Chondrocyte (in vitro differentiated cells): ENCODE results near the gene TRIM29. TPM values are rescaled to one million over a fixed set of nuclear protein-coding genes. Genes with fewer than 3 reads are reported as not detected.

ENCODE experiments used
- DNase-seq: peaks from one replicate; pipeline ENCODE4 v3.0.0; 2021; ENCODE audit warnings: mixed read lengths, low spot score
- H3K27ac Mint-ChIP-seq: one replicate; pipeline ENCODE4 v1.8.0; 2021; ENCODE audit warnings: mild to moderate bottlenecking, moderate library complexity, mixed read lengths; ENCODE audit not compliant: unreplicated experiment
- H3K27me3 Mint-ChIP-seq: 2 replicates; pipeline ENCODE4 v1.8.0; 2021; ENCODE audit warnings: low read depth, mixed read lengths
- H3K36me3 Mint-ChIP-seq: 2 replicates; pipeline ENCODE4 v1.8.0; 2021; ENCODE audit warnings: low read depth, mixed read lengths
- H3K4me1 Mint-ChIP-seq: 2 replicates; pipeline ENCODE4 v1.8.0; 2021; ENCODE audit warnings: low read depth, mild to moderate bottlenecking, mixed read lengths
- H3K4me3 Mint-ChIP-seq: one replicate; pipeline ENCODE4 v1.8.0; 2021; ENCODE audit warnings: mild to moderate bottlenecking, moderate library complexity, mixed read lengths; ENCODE audit not compliant: unreplicated experiment
- H3K9me3 Mint-ChIP-seq: 2 replicates; pipeline ENCODE4 v1.8.0; 2021; ENCODE audit warnings: low read depth, mixed read lengths
- CTCF ChIP-seq: fragments of 200-600 bp; sonication (generic); IDR thresholded peaks from 2 replicates; pipeline ENCODE4 v1.5.0; 2021; ENCODE audit warnings: antibody characterized with exemption, mild to moderate bottlenecking, moderate library complexity
- total RNA-seq: library from RNA; stranded (reverse); gene quantifications from 3 replicates; pipeline ENCODE4 v1.2.1, GENCODE V29; 2021

TRIM29 gene
- total RNA-seq, 1 donor from 2014 or later, result not detected

GRCh38 chr11:120063686-120064340, 74.1 kb downstream of the TRIM29 start:
- H3K4me1 Mint-ChIP-seq, result peaks cover 17% of the 10 kb centered on the region
- H3K9me3 Mint-ChIP-seq, result no peaks in the 10 kb centered on the region
- no peaks in the 10 kb centered on the region for H3K36me3 Mint-ChIP-seq
- TF ChIP-seq CTCF, result no peak
- DNase-seq, result no peak
- H3K4me3 Mint-ChIP-seq, result no peak overlapping the region
- no peak overlapping the region for H3K27ac Mint-ChIP-seq
- peaks cover 25% of the 10 kb centered on the region for H3K27me3 Mint-ChIP-seq

GRCh38 chr11:120062561-120062930, 75.4 kb downstream of the TRIM29 start:
- no peak overlapping the region for H3K27ac Mint-ChIP-seq
- H3K27me3 Mint-ChIP-seq, result peaks cover 20% of the 10 kb centered on the region

GRCh38 chr11:120061761-120062560, 76.0 kb downstream of the TRIM29 start:
- Mint-ChIP-seq H3K9me3 (no peaks in the 10 kb centered on the region), H3K27ac (peak overlapping the region; percentile 51), H3K36me3 (no peaks in the 10 kb centered on the region), H3K4me3 (no peak overlapping the region), H3K27me3 (peaks cover 20% of the 10 kb centered on the region), H3K4me1 (peaks cover 21% of the 10 kb centered on the region)
- no peak for DNase-seq
- peak; percentile 9 for TF ChIP-seq CTCF

More at GRCh38 chr11:120062561-120062930, 75.4 kb downstream of the TRIM29 start:
- no peak for TF ChIP-seq CTCF
- no peak overlapping the region for H3K4me3 Mint-ChIP-seq
- DNase-seq, result no peak
- no peaks in the 10 kb centered on the region for H3K9me3 Mint-ChIP-seq
- H3K36me3 Mint-ChIP-seq, result no peaks in the 10 kb centered on the region
- peaks cover 17% of the 10 kb centered on the region for H3K4me1 Mint-ChIP-seq

Other genes starting within 250 kb of the TRIM29 start
- gene OAF, start 72.9 kb upstream of the TRIM29 start, total RNA-seq, result 5.7 to 12.8 TPM (median 6.6 TPM) in 3 replicates
- gene POU2F3, start 102.0 kb upstream of the TRIM29 start, total RNA-seq, result not detected in 3 replicates
- gene TLCD5, start 187.2 kb upstream of the TRIM29 start, total RNA-seq, result 8.8 to 10.5 TPM (median 9.8 TPM) in 3 replicates
- 71.9 to 93.3 TPM (median 74.2 TPM) in 3 replicates for gene ARHGEF12, start 198.3 kb upstream of the TRIM29 start, total RNA-seq